SK-N-SH (cell line): ENCODE data around the gene ARL11.
A peak's percentile ranks its signal among the peaks of the same experiment; 100 is the strongest.

Experiments
- CTCF ChIP-seq: fragments of 200-600 bp; sonication (generic); IDR thresholded peaks from 2 replicates; pipeline ENCODE4 v1.6.1; 2017; ENCODE audit warnings: antibody characterized with exemption, mild to moderate bottlenecking, moderate library complexity
- EP300 ChIP-seq, 2 experiments: IDR thresholded peaks; 2 replicates each; pipeline versions ENCODE4 v1.4.0 to v1.6.1; 2012; ENCODE audit warnings: borderline replicate concordance in 1 of 2, low read depth in 1 of 2, low read length in 1 of 2
- GABPA ChIP-seq: IDR thresholded peaks from 2 replicates; pipeline ENCODE4 v1.4.0; 2012; ENCODE audit warnings: low read depth, mild to moderate bottlenecking
- JUND ChIP-seq: IDR thresholded peaks from 2 replicates; pipeline ENCODE4 v1.4.0; 2012
- MAX ChIP-seq: IDR thresholded peaks from 2 replicates; pipeline ENCODE4 v1.4.0; 2012; ENCODE audit warnings: low read depth
- PBX3 ChIP-seq: IDR thresholded peaks from 2 replicates; pipeline ENCODE4; 2012
- RAD21 ChIP-seq: IDR thresholded peaks from 2 replicates; pipeline ENCODE4 v1.6.1; 2012; ENCODE audit warnings: mild to moderate bottlenecking, low read length
- REST ChIP-seq: IDR thresholded peaks from 2 replicates; pipeline ENCODE4 v1.6.1; 2012; ENCODE audit warnings: mild to moderate bottlenecking, low read depth, low read length, moderate library complexity
- RFX5 ChIP-seq: IDR thresholded peaks from 2 replicates; pipeline ENCODE4 v1.6.1; 2012; ENCODE audit warnings: mild to moderate bottlenecking, improper control_type of control experiment, low read length
- SMC3 ChIP-seq: IDR thresholded peaks from 2 replicates; pipeline ENCODE4 v1.6.1; 2012; ENCODE audit warnings: low read depth, low read length, improper control_type of control experiment
- TEAD4 ChIP-seq: IDR thresholded peaks from 2 replicates; pipeline ENCODE4 v1.4.0; 2012; ENCODE audit warnings: mild to moderate bottlenecking, borderline replicate concordance; ENCODE audit not compliant: insufficient read depth
- USF1 ChIP-seq: IDR thresholded peaks from 2 replicates; pipeline ENCODE4 v1.4.0; 2012; ENCODE audit warnings: low read depth, borderline replicate concordance
- ZBTB33 ChIP-seq: IDR thresholded peaks from 2 replicates; pipeline ENCODE4 v1.4.0; 2012; ENCODE audit warnings: low read depth, borderline replicate concordance

- TF ChIP-seq REST, result no peak
- no peak for TF ChIP-seq PBX3
- TF ChIP-seq CTCF, result no peak
- no peak for TF ChIP-seq SMC3
- TF ChIP-seq GABPA, result no peak
- TF ChIP-seq JUND, result no peak
- TF ChIP-seq MAX, result no peak
- no peak for TF ChIP-seq RFX5
- no peak for TF ChIP-seq USF1
- TF ChIP-seq EP300 (IDR thresholded peaks at IDR 0.05; ENCODE audit: borderline replicate concordance in 1 of 2, low read depth in 1 of 2, low read length in 1 of 2), result no peak
- no peak for TF ChIP-seq TEAD4
- TF ChIP-seq RAD21, result 0 out of 2 replicates have a peak, but pooled peaks have one; percentile 5
- TF ChIP-seq ZBTB33, result no peak
These were observed 18.1 kb upstream of the ARL11 start for GRCh38 chr13:49610176-49610575.
